RKO (cell line): Measurements from ENCODE around the gene HLCS.

Experiments used
- DNase-seq: peaks from one replicate; pipeline ENCODE4 v3.0.0-alpha.2; 2016; ENCODE audit warnings: low spot score

The HLCS gene

DNA sequence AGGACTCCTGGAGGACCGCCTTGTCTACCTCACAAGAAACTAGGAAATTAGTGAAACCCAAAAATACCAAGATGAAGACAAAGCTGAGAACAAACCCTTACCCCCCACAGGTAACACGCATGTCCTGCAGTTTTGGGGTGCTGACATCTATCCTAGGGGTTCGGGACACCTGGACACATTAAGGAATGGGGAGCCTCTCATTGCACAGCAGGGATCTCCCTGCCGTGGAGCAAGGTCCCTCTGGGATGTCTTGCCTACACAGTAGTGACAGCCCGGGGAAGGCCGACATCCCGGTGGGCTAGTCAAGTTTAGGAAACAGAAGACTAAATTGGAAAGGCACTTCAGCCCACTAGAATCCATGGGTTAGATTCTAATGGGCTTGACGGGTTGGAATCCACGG, 223.0 kb downstream of the HLCS start:
- DNase-seq = no peak

DNA sequence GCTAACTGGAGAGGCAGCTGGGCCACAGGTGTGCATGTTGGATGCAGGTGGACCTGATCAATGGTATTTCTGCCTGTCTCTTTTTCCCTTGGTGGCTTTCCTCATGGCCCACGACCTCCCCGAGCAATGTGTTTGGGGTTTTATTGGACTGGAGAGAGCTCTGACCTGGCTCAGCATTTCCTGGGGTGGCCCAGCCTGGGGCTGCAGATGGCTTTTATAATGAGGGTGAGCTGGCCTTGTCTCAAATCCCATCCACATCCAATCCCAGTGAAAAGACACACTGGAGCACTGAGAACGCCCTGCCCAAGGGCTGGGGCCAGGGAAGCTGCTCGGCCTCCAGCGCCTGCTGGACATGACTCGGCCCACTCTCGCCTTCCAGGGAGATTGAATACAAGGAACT, 223.5 kb downstream of the HLCS start:
- no peak for DNase-seq

DNA sequence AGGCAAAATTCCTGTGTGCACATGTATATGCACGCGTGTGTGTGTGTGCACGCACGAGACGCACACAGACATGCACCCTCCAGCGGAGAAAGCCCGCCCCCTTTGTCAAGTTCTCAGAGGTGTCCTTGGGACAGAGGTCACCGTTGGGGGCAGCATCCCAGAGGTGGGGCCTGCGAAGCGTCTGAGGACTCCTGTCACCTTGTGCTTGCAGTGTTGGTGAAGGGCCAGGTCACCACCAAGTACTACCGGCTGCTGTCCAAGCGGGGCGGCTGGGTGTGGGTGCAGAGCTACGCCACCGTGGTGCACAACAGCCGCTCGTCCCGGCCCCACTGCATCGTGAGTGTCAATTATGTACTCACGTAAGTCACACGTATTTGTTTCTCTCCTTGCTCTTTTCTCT, 225.0 kb downstream of the HLCS start:
- DNase-seq = no peak

GRCh38 chr21:36738489-36739126, 227.9 kb downstream of the HLCS start:
- no peak for DNase-seq

DNA sequence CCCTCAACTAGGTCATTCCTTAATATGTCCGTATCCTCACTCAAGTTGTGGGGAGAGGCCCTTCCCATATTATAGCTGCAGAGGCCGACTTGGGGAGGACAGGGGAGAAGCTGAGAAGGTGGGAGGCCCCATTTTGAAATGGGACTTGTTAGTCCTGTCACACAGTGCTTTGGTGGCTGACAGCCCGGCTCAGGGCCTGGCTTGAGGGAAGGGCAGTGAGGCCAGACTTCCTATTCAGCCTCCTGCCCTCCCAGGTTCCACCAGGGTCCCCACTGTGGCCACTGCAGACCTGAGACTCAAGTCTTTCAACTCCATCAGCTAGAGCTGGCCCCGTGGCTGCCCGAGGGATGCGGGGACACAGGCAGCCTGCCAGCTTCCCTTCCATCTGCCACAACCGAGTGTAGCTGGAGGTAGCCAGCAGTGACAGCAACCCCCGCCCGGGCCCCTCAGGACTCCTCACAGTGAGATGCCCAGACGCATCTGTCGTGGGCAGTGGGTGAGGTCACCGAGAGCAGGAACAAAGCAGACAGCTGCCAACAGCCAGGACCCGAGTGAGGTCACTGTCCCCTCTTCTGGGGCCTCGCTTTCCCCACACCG, 230.6 kb downstream of the HLCS start:
- DNase-seq = no peak

GRCh38 chr21:36735201-36735515, 231.3 kb downstream of the HLCS start:
- DNase-seq = no peak

DNA sequence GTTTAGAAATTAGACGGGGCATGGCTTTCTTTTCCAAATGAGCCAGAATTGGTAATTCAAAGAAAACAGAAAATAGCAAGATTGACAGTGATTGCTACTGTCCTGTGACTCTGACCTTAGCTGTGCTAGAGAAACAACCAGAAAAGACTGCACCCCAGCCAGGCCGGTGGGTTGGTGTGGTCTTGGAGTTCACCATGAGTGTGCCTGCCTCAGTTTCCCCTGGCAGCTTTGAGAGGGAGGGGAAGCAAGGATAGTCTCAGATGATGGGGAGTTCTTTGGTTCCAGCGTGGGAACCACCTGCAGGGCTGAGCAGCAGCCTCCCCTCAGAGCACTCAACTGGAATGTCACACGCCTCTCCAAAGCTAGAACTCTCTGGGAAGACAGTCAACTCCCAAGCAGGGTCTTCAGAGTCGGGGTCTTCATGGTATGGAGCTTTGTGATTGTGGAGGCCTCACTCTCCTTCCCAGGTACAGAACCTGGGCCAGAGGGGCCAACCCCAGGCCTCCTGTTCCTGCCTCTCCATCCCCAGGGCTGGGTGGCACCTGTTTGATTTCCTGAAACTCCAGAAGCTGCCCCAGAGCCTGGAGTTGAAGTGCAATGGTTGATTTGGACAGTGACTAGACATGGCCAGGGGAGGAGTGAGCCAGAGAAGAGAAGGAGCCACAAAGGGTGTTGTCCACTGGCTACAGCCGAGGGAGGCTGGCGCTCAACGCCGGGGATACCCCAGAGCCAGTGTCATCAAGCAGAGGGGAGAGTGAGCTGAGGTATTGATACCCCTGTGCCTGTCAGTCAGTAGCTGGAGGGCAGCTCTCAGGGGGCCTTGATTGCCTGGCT, 231.9 kb downstream of the HLCS start:
- no peak for DNase-seq

DNA sequence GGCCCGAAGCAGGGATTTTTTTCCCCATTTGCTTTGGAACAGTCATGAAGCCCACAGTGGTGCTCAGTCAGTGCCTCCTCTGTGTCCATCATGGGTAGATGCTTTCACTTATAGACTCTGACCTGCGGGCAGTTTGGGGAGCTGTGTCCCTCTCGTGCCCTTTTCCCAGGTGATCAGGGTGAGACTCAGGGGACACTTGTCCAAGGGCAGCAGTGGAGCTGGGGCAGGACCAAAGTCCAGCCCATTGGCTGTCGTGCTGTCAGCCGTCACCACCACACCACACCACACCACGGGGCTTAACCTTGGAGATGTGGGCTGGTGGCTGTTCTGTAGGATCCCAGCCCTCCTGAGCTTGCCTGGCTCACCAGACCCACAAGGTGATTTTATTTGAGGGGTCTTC, 232.6 kb downstream of the HLCS start:
- no peak for DNase-seq

DNA sequence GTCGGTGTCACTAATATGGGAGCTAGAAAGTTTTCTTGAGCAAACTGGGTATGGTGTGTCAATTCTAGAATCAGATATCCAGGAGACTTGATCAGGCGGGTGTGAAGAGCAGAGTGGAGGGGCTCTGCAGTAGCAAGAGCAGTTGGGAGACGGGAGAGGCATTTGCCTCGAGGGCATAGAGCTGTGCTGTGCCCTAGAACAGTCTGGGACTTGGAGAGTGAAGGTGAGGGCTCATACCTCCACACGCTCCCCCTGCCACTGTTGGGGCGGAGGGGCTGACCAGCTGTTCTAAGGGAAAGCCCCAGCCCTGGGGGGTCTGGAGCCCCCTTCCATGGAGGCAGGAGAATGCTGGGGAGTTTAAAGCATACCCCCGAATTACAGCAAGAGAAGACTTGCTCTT, 233.7 kb downstream of the HLCS start:
- no peak for DNase-seq

DNA sequence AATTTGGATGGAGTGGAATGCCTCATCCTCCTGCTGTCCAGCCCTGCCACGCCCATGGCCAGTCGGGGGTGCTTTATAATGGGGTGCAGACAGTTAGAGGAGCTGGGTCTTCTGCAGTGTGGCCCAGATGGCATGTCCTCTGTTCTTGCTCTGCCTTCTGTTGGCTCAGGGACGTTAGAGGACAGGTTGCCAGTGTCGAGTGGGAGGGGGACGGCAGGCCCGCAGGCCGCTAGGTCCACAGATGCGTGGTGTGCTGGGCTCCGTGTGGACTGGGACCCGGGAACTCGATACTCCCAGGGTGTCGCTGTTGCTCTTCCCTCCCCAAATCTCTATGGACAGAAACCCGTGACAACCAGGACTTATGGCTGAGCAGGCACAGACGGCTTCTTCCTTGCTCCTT, 234.3 kb downstream of the HLCS start:
- DNase-seq = no peak

DNA sequence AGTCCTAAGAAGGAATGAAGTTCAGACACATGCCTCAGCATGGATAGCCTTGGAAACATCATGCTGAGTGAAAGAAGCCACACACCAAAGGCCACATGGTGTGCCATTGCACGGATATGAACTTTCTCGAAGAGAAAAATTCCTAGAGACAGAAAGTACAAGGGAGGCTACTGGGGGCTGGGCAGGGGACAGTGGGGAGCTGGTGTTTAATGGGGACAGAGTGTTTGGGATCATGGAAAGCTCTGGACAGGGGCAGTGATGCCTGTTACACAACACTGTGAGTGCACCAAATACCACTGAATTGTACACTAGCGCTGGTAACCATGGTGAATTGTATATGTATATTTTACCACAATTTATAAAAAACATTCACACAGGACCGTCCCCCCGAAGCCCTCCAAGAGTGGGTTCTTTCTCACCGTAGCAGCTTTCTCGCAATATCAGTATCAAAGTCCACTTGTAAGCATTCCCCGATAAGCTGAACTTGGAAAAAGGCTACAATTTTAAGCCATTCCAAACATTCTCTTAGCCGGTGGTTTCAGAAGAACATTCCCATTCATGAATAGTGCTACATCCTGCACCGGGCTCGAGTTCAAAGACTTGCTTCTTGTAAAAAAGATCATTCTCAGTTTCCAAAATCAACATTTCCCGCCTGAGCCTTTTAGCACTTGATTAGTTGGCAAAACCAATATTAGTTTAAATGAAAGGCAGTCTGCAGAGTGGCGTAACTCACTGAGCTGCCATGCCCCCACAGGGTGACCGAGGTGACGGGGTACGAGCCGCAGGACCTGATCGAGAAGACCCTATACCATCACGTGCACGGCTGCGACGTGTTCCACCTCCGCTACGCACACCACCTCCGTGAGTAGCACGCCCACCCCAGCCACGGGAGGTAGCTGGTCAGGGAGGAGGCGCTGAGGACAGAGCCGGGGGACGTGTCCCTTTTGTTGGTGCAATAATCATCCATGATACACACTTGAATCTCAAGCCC, 235.9 kb downstream of the HLCS start:
- DNase-seq = no peak

DNA sequence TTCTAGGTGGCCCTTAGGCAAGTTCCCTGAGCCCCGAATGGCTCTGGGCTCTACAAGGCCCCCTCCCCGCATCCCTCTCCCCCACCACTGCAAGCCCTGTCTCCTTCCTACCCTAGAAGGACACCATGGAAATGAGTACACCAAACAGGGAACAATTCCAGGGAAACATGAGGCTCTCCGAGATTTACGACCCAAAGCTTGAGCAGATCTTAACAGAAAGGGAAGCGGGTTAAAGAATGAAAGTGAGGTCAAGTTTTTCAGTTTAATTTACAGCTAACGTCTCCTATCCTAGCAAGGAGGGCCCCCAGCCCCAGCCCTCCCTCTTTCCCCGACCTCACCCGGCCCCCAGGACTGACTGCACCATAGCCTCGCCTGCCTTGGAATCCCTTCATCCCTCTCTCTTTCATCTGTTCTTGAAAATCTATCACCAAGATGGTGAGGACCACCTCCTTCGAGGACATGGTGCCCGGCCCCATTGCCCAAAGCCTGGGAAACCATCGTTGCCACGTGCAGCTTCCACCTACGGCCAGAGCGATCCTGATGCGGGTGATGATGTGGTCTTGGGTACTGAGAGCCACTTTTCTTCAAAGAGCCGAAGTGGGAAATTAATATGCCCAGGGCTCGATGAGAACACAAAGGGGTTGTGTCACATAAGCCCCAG, 237.0 kb downstream of the HLCS start:
- no peak for DNase-seq

DNA sequence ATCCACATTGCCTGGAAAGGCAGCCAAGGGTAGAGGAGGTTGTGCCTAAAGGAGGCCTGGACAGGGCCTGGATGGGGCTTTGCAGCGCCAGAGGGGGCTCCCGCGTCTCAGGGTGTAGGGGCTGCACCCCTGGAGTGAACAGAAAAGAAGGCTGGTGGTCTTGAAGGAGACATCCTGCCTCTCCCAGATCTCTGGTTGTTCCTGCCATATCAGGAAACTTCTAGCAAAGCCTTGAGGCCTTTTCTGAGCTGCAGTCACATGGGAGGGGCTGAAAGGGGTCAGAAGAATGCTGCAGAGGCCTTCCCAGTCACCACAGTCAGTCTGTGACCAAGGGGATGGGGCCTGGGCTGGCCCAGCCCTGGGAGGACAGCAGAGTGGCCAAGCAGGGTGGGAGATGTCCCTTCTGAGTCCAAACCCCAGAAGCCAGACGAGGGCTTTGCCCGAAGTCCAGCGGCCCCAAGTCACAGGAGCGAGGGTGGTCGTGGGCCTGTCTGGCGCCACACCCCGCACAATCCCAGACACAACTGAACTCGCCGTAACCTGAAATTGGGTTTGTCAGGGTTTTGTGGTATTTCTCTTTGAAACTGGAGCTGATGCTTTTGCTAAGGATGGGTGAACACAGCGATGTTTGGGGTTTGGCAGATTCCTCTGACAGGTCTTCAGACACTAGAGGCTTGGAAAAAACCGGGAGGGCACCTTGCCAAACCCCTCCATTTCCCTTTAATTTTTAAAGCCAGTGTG, 237.9 kb downstream of the HLCS start:
- DNase-seq = no peak

GRCh38 chr21:36727866-36728265, 238.6 kb downstream of the HLCS start:
- DNase-seq = no peak

- DNase-seq = no peak
Measured at GRCh38 chr21:36725793-36726386, 240.6 kb downstream of the HLCS start.

DNA sequence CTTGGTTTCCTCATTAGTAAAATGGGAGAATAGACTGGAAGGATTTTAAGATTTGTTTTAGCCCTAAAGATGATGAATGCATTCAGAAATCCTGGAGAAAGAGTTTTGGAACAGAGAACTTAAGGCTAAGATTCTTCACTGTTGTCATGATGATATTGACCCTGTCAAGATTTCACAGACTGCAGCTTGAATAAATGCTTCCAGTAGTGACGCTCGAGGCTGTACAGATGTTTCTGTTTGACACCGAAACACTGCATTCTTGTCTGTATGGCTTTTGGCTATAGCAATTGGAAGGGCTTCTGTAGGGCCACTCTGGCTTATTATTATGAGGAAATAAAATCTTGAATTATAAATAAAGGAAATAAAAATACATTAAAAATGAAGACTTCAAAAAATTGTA, 241.8 kb downstream of the HLCS start:
- DNase-seq = no peak

DNA sequence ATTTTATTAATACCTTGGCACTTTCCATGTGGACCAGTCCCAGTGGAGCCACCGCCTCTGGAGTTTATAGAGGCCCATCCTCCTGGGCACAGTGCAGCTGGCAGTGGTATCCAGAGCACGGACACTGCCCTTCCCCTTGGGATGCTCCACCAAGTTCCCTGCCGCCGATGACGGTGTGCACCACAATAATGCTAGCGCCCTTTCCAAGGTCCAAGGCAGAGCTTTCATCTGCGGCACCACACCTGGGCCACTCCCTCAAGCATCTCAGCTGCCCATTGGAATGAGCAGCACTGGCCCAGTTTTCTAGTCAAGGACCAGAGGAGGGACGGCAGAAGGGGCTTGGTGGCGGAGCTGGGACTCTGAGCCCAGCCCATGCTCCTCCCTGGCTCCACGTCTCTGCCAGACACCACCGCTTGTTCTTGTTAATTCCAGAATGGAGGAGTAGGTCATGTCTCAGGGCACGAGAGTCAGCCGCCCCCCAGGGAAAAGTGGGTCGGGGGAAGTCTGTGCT, 243.0 kb downstream of the HLCS start:
- no peak for DNase-seq

- no peak for DNase-seq
Measured at GRCh38 chr21:36722370-36723368, 243.8 kb downstream of the HLCS start.

DNA sequence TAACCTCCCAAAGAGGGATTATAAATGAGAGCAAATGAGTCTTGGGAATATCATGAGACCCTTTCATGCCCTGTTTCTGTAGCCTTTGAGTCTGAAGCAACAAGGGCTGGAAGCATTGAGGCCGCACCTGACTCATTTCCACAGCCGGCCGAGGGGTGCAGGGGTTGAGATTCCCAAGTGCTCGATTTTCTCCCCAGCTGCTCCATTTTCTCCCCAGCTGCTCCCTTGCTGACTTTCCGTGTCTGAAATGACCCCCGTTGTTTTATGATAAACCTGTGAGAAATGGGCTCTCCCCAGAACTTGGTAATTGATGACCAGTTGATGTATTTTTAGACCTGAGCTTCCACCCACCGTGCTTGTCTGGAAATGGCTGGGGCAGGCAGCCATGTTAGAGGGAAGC, 244.7 kb downstream of the HLCS start:
- no peak for DNase-seq
